GM19324 (cell line): ENCODE results near the gene ARHGAP8.

Experiments
- ATAC-seq: cut with Tn5 transposase; IDR thresholded peaks from one replicate; pipeline ENCODE4 v1.9.1; 2021; ENCODE audit warnings: mild to moderate bottlenecking, moderate library complexity; ENCODE audit not compliant: unreplicated experiment, low FRiP score

Gene ARHGAP8

DNA sequence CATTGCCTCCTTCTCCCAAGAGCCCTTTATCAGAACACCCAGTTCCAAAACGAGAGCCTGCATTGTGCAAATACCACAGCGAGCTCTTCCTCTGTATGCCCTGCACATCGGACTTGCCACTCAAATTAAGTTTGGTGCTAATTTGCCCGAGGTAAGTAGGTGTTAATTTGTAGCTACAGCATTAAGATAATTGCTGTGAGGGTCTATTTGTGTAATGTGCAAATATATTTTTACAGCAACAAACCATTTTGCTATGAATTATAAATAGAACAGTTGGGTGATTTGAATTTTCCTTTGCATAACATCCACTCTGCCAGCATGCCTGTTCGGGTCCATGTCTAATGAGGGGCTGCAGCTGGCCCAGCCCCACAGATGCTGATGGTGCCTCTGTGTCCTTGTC is 8.1 kb downstream of the ARHGAP8 start:
- ATAC-seq = no peak

DNA sequence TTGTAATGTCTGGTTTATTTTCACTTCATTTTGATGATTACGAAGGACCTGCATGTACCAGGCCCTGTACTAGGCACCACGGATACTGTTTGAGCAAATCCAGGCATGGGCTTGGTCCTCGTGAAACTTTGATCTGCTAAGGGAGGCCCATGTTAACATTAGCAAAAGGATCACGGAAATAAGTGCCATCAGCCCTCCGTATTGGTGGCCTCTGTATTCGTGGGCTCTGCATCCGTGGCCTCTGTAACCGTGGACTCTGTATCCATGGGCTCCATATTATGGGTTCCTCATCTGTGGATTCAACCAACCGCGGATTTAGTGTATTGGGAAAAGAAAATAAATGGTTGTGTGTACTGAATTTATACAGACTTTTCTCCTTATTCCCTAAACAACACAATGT is 8.7 kb downstream of the ARHGAP8 start:
- no peak for ATAC-seq

DNA sequence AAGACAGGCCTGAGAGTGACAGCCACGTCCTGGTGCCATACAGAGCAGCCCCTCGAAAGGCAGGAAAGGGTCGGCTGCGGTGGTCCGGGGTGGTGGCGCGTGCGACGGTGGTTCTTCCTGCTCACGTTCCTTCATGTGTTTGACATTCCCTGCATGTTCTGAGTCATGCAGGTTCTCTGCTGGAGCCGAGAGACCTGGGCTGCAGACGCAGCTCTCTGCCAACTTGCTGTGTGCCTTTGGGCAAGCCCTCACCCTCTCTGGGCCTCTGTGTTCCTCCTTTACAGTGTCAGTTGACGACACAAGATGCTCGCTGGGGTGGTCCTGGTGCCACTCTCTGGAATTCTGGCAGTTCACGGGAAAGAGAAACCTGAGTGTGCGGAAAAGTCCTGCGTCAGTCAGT is 12.0 kb downstream of the ARHGAP8 start:
- no peak for ATAC-seq

DNA sequence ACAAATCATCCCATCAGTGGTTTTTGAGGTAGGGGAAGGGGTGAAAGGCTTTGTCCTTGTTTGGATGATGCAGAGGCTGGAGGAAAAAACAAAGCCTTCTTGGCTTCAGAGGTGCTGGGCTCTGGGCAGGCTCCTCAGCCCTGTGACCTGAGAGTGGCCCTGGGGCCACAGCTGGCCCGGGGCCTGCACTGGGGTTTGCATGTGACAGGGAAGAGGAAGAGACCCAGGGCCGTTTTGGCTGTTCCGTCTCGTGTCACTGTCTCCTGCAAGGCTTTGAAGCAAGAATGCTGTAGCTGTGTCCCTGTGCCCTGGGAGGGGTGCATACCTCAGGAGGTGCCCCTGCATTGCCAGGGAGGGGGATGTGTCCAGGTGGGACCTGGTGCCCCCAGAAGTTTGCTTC is 12.6 kb downstream of the ARHGAP8 start:
- no peak for ATAC-seq

DNA sequence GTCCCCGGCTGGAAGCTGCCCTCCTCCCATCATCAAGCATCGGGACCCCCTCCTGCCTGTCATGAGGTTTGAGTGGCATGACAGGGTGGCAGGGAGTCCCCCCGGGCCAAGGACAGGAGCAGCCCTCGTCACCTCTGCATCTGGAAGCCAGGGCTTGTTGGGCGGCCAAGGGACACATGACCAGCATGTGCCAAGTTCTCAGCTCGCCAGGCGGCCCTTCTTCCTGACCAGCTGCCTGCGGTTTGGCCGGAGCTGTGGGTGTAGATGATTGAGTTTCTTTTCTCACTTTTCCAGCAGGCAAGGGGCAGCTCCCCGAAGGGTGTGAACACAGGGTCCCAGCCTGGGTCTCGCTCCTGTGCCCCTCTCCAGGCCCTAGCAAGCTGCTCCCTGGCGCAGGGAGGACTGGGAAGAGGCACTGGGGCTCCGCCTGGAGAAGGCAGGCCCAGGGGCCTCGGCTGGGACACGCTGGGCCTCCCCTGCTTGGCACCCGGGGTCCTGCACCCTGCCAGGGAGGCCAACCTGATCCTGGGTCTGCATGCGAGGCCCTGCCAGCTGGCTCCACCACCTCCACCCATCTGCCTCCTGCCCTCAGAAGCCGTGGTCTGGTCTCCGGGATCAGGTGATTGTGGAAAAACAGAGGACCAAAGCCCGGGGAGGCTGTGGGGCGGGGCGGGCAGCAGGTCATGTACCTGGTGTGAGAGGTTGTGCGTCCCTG is 13.4 kb downstream of the ARHGAP8 start:
- ATAC-seq = no peak

DNA sequence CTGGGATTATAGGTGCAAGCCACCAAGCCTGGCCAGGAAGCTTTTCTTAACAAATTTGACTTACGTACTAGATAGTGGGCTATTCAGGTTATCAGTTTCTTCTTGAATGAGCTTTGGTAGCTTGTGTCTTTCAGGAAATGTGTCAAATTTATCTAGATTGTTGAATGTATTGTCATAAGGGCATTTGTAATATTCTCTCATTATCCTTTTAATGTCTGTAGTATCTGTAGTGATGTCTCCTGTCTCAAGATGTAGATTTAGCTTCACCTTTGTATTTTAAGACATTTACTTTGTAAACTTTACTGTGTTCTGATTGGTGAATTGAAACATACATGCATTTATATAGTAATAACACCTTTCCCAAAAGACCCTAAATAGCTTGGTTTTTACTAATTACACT is 20.7 kb downstream of the ARHGAP8 start:
- no peak for ATAC-seq

DNA sequence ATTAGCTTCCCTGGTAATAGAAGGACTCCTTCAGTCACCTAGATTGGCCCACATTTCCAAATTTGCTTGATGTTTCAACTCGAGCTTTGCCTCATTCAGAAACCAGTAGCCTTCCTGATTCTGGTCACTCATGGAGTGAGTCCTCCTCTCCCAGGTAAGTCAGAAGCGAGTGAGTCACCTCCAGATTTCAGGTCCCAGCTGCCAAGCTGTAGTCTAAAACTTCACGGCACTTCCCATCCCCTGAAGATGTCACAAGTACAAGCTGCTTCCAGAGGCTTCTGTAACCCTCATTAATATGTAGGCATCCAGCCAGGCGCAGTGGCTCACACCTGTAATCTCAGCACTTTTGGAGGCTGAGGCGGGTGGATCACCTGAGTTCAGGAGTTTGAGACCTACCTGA is 23.5 kb downstream of the ARHGAP8 start:
- ATAC-seq = no peak

DNA sequence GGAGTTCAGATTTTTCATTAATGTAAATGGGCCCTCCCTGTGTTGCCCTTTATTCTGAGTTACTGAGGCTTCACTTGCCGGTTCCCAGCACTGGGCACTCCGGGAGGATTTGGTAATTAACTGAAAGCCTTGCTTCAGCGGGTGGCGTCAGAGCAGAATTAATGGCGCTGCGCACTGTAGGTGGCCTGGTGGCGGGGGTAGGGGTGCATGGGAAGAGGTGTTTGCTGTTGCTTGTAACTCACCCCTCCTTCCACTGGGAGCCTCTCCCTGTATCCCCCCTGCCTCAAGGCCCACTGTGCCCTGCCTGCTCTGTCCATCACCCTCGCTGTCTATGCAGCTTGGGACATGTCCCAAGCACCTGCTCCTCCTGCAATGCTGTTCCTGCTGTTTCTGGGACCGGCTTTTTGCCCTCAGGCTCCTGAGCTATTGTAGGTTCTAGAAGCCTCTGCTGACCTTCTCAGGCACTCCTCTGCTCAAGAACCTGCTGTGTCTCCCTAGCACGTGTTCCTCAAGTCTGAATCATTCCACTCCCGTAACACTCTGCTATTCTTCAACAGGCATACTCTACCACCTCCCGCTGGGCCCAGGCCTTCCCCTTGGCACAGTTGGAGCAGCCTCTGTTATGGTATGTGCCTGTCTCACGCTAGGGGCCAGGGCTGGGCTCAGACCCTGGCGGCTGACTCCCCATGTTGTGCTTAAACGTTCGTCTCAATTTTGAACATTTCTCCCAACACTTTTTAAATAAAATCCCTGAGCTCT is 24.4 kb downstream of the ARHGAP8 start:
- ATAC-seq = no peak

DNA sequence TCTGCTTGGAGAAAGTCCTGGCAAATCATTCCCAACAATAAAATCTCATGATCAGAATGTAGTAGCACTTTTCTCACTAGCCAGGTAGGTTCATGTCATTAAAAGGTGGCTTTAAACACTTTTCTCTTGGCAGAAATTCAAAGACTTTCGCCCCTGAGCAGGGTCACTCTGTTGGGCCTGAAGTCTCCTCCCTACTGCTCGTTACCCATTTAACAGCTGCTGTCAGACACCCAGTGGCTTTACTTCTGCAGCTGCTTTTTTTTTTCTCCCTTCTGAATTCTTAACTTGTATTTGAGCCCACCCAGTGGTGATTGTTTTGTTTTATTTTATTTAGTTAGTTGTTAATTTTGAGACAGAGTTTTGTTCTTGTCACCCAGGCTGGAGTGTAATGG is 25.0 kb downstream of the ARHGAP8 start:
- no peak for ATAC-seq

DNA sequence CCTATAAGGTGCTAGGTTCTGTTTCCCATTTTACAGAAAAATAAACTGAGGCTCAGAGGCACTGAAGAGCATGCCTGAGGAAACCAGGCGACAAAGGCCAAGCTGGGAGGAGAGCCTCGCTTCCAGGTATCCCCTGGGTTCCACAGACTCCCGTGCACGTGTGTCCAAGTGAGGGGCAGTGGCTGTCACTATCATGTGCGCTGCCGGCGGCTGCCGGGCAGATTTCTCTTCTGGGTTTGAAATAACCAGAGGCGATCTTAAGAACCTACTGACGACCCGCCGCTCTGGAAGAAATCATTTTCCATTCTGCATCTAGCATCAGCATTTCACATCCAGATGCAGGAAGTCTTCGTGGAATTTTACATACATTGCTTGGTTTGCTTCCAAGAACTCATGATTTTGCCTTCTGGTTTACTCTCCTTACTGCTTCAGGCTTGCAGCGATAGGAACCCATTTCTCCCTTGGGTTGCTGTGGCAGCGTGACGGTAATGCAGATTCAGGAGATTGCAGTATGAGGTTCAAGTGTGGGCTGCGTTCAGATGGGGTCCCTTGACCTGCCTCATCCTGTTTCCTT is 28.6 kb downstream of the ARHGAP8 start:
- no peak for ATAC-seq

DNA sequence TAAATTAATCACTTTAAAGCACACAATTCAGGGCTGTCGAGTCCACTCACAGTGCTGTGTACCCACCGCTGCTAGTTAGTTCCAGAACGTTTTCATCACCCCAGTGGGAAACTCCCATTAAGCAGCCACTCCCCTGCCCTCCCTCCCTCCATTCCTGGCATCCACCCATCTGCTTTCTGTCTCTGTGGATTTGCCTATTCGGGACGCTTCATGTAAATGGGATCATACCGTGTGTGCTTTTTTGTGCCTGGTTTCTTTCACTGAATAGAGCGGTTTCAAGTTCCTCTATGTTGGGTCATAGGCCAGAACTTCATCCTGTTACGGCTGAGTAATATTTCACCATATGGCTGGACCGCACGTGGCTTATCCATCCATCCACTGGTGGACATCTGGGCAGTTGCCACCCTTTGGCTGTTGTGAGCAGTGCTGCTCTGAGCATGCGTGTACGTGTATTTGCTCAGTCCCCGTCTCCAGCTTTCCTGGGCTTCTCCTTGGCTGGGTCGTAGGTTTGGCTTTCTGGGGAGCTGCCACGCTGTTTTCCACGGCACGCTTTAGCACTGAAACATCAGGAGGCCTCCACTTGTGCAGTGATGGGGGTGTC is 30.1 kb downstream of the ARHGAP8 start:
- no peak for ATAC-seq

DNA sequence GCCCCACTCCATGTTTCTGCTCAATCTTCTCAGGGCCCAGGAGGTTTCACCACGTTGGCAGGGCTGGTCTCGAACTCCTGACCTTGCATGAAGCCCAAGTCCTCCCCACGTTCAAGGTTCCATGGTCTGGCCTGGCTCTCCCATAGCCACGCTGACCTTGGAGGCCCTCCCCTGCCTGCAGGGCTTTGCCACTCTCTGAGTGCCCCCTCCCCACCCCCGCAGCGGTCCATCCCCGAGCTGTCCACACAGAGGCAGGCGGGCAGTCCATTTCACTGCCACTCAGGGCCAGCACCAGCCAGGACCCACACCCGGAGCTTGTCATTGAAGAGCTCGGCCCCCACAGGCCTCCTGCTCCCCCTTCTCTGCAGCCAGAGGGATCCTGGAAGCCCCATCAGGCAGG is 30.7 kb downstream of the ARHGAP8 start:
- no peak for ATAC-seq

DNA sequence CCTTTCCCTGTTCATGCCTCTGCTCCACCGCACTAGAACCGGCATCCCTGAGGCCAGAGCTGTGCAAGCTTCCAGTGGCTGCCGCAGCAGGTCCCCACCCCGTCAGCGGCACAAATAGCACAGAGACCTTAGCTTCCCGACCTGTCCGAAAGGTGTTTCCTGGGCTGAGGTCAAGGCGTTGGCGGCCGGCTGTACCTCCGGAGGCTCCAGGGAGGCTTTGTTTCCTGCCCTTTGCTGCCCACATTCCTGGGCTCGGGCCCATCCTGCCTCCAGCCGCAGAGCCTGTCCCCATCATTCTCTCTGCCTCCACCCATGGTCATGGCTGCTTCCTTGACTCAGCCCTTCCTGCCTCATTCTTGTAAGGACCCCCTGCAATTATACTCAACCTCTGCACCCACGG is 31.2 kb downstream of the ARHGAP8 start:
- no peak for ATAC-seq

DNA sequence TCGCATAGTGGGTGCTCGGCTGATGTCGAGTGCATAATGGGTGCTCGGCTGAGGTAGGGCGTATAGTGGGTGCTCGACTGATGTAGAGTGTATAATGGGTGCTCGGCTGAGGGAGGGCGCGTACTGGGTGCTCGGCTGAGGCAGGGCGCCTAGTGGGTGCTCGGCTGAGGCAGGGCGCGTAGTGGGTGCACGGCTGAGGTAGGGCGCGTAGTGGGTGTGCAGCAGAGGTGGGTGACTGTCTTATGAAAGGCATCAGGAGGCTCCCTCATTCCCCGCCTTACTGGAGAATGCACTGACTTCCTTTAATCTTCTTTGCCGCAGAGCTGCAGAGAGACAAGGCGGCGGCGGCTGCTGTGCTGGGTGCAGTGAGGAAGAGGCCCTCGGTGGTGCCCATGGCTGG is 33.8 kb downstream of the ARHGAP8 start:
- no peak for ATAC-seq

DNA sequence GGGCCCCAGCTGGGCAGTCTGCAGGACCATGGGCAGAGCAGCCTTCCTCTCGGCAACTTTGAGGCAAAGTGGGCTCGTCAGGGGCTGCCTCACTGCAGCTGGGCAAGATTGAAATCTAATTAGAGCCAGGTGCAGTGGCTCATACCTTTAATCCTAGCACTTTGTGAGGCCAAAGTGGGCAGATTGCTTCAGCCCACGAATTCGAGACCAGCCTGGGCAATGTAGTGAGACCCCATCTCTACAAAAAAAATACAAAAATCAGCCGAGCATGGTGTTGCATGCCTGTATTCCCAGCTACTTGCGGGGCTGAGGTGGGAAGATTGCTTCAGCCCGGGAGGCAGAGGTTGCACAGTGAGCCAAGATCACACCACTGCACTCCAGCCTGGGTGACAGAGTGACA is 34.2 kb downstream of the ARHGAP8 start:
- no peak for ATAC-seq

DNA sequence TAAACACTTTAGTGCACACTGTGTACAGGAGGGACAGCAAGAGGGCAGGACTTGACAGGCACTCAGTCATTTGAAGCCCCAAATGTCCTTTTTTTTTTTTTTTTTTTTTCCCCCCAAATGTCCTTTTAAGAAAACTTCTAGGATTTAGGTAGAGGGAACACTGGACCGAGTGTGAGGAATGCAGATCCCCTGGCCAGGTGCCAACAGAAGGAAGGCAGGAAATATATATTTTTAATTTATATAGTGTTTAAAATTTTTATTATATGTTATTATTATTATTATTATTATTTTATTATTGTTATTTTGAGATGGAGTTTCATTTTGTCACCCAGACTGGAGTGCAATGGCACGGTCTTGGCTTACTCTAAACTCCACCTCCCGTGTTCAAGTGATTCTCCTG is 35.5 kb downstream of the ARHGAP8 start:
- no peak for ATAC-seq

DNA sequence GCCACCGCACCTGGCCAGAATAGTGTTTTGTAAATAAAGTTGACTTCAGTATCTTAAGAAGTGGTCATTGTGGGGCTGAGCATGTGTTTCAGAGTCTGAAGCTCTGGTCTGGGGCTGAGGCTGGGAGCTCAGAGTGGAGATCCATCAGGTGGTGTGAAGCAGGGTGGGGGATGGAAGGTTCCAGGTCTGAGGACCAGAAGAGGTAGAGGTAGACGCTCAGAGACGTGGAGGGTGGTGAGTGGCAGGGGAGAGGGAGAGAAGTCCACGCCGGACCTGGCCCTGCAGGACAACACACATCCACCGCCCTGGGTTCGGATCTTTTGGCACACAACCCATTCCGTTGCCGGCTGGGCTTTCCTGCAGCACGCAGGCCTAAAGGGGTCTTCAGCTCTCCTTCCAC is 40.7 kb downstream of the ARHGAP8 start:
- ATAC-seq = no peak

DNA sequence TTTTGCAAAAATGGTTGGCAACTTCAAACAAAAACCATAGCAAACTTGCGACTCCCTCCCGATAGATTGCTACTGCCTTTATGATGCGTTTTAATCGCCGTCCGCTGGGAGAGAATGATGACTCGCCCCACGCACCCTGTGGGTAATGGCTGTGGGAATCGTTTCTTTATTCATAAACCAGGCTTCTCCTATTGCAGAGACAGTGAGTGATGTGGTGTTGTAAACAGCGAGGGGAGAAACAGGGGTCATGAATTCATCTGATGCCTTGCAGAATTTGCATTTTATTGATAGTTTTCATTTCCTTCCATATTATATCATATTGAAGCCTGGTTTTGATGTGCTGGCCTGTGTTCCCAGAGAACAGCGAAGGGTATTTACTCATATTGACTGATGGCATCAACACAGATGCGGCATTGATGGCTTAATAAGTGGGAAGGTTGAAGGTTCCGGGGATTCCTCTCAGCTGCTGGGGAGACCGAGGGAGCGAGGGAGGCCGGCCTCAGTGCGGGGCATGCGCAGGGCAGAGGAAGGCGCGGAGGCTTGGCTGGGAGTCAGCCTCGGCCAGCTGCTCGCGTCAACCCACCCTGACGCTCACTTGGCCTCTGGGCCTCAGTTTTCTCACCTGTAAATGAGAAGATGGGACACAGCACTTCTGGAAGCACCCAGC is 41.3 kb downstream of the ARHGAP8 start:
- no peak for ATAC-seq

DNA sequence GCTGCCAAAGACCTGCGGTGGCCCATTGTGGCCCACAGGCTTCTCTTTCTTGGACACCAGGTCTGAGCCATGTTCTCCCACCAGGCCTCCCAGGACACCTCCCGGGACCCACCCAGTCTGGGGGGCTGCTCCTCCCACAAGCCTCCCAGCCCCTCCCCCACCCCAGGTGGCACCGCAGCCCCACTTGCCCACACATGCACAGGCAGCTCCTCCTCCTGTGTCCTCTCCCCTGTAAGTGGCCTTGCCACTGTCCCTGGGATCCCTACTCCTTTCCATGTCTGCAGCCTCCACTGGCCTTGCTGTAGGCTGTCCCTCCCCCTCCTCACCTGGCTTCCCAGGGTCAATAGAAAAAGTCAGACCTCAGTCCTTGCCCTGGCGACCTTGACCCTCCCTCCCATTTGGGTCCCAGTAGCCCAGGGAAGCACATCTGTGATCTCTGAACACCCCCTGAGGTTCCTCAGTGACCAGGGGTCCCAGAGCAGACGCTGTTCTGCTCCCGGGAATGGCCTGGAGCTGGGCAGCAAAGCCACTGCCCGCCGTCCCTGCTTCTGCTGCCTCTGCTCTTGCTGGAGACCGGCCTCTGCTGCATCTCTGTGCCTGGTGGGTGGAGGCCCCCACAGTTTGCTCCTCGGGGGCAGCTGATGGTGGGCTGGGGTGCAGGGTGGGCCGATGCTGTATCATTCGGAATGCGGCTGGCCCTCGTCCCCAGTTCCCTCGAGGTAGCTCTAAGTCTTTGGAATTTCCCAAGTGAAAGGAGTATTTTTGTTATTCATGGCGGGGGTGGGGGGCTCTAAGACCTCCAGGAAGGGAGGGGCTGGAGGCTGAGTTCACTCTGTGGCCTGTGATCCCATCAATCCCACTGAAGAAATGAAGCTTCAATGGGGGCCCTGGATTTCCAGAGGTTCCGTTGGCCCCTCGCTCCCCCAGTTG is 43.6 kb downstream of the ARHGAP8 start:
- no peak for ATAC-seq

DNA sequence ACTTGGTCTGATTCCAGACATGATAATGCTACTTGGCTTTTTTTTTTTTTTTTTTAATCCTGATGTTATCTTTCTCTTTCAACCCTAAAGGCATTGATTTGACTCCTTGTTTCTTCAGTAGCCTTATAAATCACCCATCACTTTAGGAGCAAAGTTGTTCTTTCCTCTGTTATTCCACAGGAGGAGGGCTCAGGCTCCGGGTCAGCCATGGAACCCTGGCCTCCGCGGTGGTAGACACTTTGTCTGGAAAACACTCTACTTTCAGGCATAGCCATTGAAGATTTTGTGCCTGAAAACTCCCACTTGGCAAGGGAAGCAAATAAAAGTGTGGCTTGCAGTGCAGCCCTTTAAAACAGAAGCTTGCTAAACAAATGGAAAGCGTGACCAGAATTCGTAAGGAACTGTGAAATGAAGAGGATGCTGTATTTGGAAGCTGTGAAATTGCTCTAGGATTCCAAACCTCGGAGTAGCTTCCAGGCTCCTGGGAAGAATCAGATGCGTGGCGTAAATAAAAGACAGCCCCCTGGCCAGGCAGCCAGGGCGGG is 44.9 kb downstream of the ARHGAP8 start:
- no peak for ATAC-seq
